ENCODE data around the gene NPAS3.

The NPAS3 gene

GRCh38 chr14:33035416-33036194 lies 96.9 kb downstream of the NPAS3 start:
- no peak for TF ChIP-seq CTCF (IDR thresholded peaks at IDR 0.05; ENCODE audit: borderline replicate concordance, insufficient read depth, low read depth, low read length)
- H3K4me3 ChIP-seq (ENCODE audit: low read depth, low read length) = no peak overlapping the region

- no peak overlapping the region for H3K4me3 ChIP-seq (ENCODE audit: low read depth, low read length)
- TF ChIP-seq CTCF (IDR thresholded peaks at IDR 0.05; ENCODE audit: borderline replicate concordance, insufficient read depth, low read depth, low read length) = no peak
Observed at GRCh38 chr14:33039311-33039710, 100.6 kb downstream of the NPAS3 start.

- no peak overlapping the region for H3K4me3 ChIP-seq (ENCODE audit: low read depth, low read length)
- no peak for TF ChIP-seq CTCF (IDR thresholded peaks at IDR 0.05; ENCODE audit: borderline replicate concordance, insufficient read depth, low read depth, low read length)
Observed at GRCh38 chr14:33040372-33041140, 101.9 kb downstream of the NPAS3 start.

GRCh38 chr14:33042591-33042990 lies 103.9 kb downstream of the NPAS3 start:
- no peak overlapping the region for H3K4me3 ChIP-seq (ENCODE audit: low read depth, low read length)
- TF ChIP-seq CTCF (IDR thresholded peaks at IDR 0.05; ENCODE audit: borderline replicate concordance, insufficient read depth, low read depth, low read length) = no peak

- TF ChIP-seq CTCF (IDR thresholded peaks at IDR 0.05; ENCODE audit: borderline replicate concordance, insufficient read depth, low read depth, low read length) = no peak
- H3K4me3 ChIP-seq (ENCODE audit: low read depth, low read length) = no peak overlapping the region
Observed at GRCh38 chr14:33045760-33046159, 107.1 kb downstream of the NPAS3 start.

- no peak for TF ChIP-seq CTCF (IDR thresholded peaks at IDR 0.05; ENCODE audit: borderline replicate concordance, insufficient read depth, low read depth, low read length)
- no peak overlapping the region for H3K4me3 ChIP-seq (ENCODE audit: low read depth, low read length)
Observed at GRCh38 chr14:33052943-33053342, 114.3 kb downstream of the NPAS3 start.

GRCh38 chr14:33056213-33056612 lies 117.5 kb downstream of the NPAS3 start:
- TF ChIP-seq CTCF (IDR thresholded peaks at IDR 0.05; ENCODE audit: borderline replicate concordance, insufficient read depth, low read depth, low read length) = no peak

More at GRCh38 chr14:33056213-33056612, 117.5 kb downstream of the NPAS3 start:
- no peak overlapping the region for H3K4me3 ChIP-seq (ENCODE audit: low read depth, low read length)

Data from GM12875 (cell line).